GM18526 (cell line): ENCODE measurements around the gene TRIM62.

Experiments used
- POLR2A ChIP-seq: IDR thresholded peaks from 3 replicates; pipeline ENCODE4 v1.6.1; 2011; ENCODE audit not compliant: insufficient read length; ENCODE audit errors: extremely low read depth

TRIM62 gene

GRCh38 chr1:33186936-33187335 is 5.1 kb upstream of the TRIM62 start:
- no peak for TF ChIP-seq POLR2A

GRCh38 chr1:33185541-33185940 is 3.7 kb upstream of the TRIM62 start:
- no peak for TF ChIP-seq POLR2A

GRCh38 chr1:33183306-33183705 is 1.5 kb upstream of the TRIM62 start:
- no peak for TF ChIP-seq POLR2A

- TF ChIP-seq POLR2A, result no peak
These were observed 1.1 kb upstream of the TRIM62 start for GRCh38 chr1:33182896-33183295.

GRCh38 chr1:33182401-33182841 is 578 bp upstream of the TRIM62 start:
- no peak for TF ChIP-seq POLR2A

- no peak for TF ChIP-seq POLR2A
These were observed 642 bp downstream of the TRIM62 start for GRCh38 chr1:33180911-33181890.

GRCh38 chr1:33180226-33180910 is 1.5 kb downstream of the TRIM62 start:
- no peak for TF ChIP-seq POLR2A

- TF ChIP-seq POLR2A, result no peak
These were observed 2.9 kb downstream of the TRIM62 start for GRCh38 chr1:33178836-33179439.

GRCh38 chr1:33177996-33178540 is 3.8 kb downstream of the TRIM62 start:
- TF ChIP-seq POLR2A, result no peak

GRCh38 chr1:33176887-33177286 is 5.0 kb downstream of the TRIM62 start:
- no peak for TF ChIP-seq POLR2A

GRCh38 chr1:33176362-33176850 is 5.4 kb downstream of the TRIM62 start:
- no peak for TF ChIP-seq POLR2A

- no peak for TF ChIP-seq POLR2A
These were observed 6.0 kb downstream of the TRIM62 start for GRCh38 chr1:33175865-33176264.

- TF ChIP-seq POLR2A, result no peak
These were observed 8.8 kb downstream of the TRIM62 start for GRCh38 chr1:33173091-33173490.

- TF ChIP-seq POLR2A, result no peak
These were observed 9.6 kb downstream of the TRIM62 start for GRCh38 chr1:33171977-33172813.
